ENCODE results near the gene TRIO.

The TRIO gene

DNA sequence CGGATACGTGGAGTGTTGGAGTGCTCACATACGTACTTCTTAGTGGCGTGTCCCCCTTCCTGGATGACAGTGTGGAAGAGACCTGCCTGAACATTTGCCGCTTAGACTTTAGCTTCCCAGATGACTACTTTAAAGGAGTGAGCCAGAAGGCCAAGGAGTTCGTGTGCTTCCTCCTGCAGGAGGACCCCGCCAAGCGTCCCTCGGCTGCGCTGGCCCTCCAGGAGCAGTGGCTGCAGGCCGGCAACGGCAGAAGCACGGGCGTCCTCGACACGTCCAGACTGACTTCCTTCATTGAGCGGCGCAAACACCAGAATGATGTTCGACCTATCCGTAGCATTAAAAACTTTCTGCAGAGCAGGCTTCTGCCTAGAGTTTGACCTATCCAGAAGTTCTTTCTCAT lies 364.9 kb downstream of the TRIO start:
- no peak overlapping the region for H3K9ac ChIP-seq (ENCODE audit: low read depth, low read length)
- ATAC-seq (ENCODE audit: insufficient read depth, low read depth) (no peak), DNase-seq (no peak)
- H3K4me2 ChIP-seq (ENCODE audit: insufficient read depth, low read length): no peak overlapping the region
- no peak overlapping the region for H2AFZ ChIP-seq (ENCODE audit: low read depth, low read length)
- no peak overlapping the region for H3K27ac ChIP-seq (ENCODE audit: low read length)
- no peaks in the 10 kb centered on the region for H3K9me3 ChIP-seq (ENCODE audit: insufficient read depth, low read length, severe bottlenecking)
- no peaks in the 10 kb centered on the region for H3K4me1 ChIP-seq (ENCODE audit: insufficient read depth, low read length)
- H3K79me2 ChIP-seq (ENCODE audit: insufficient read depth, low read length): no peaks in the 10 kb centered on the region
- no peaks in the 10 kb centered on the region for H3K27me3 ChIP-seq (ENCODE audit: insufficient read depth, low read length, poor library complexity)
- H4K20me1 ChIP-seq (ENCODE audit: insufficient read depth, low read length): no peaks in the 10 kb centered on the region
- no peak for TF ChIP-seq EZH2 (IDR thresholded peaks at IDR 0.05; ENCODE audit: borderline replicate concordance, low read depth, low read length, severe bottlenecking)
- no peaks in the 10 kb centered on the region for H3K36me3 ChIP-seq (ENCODE audit: insufficient read depth, low read length)
- no peak overlapping the region for H3K4me3 ChIP-seq (ENCODE audit: low read depth in 1 of 2, low read length in 2 of 2)

DNA sequence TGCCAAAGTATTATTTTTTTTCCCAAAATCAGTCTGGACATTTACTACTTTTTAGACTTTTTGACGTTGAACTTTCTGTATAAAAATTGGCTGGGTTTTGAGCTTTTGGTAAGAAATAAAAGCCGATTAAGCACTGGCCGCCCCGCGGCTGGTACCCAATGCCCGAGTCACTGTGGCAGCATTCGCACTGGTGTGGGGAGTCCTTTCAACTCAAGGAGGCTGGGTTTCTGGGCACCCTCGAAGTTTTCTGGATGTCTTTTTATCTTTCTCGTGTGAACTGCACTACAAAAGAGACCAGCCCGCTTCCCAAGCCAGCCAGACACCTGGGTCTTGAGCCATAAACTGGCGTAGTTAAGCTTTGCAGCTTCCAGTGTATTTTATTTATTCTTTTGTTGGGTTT lies 366.4 kb downstream of the TRIO start:
- Histone ChIP-seq H3K27me3 (ENCODE audit: insufficient read depth, low read length, poor library complexity) (no peaks in the 10 kb centered on the region), H3K79me2 (ENCODE audit: insufficient read depth, low read length) (no peaks in the 10 kb centered on the region), H2AFZ (ENCODE audit: low read depth, low read length) (no peak overlapping the region), H3K4me1 (ENCODE audit: insufficient read depth, low read length) (no peaks in the 10 kb centered on the region), H3K4me2 (ENCODE audit: insufficient read depth, low read length) (no peak overlapping the region), H3K9me3 (ENCODE audit: insufficient read depth, low read length, severe bottlenecking) (no peaks in the 10 kb centered on the region), H3K9ac (ENCODE audit: low read depth, low read length) (no peak overlapping the region), H3K36me3 (ENCODE audit: insufficient read depth, low read length) (no peaks in the 10 kb centered on the region), H4K20me1 (ENCODE audit: insufficient read depth, low read length) (no peaks in the 10 kb centered on the region), H3K27ac (ENCODE audit: low read length) (no peak overlapping the region), H3K4me3 (ENCODE audit: low read depth in 1 of 2, low read length in 2 of 2) (no peak overlapping the region)
- no peak for TF ChIP-seq EZH2 (IDR thresholded peaks at IDR 0.05; ENCODE audit: borderline replicate concordance, low read depth, low read length, severe bottlenecking)
- TF ChIP-seq, protein P1, sequence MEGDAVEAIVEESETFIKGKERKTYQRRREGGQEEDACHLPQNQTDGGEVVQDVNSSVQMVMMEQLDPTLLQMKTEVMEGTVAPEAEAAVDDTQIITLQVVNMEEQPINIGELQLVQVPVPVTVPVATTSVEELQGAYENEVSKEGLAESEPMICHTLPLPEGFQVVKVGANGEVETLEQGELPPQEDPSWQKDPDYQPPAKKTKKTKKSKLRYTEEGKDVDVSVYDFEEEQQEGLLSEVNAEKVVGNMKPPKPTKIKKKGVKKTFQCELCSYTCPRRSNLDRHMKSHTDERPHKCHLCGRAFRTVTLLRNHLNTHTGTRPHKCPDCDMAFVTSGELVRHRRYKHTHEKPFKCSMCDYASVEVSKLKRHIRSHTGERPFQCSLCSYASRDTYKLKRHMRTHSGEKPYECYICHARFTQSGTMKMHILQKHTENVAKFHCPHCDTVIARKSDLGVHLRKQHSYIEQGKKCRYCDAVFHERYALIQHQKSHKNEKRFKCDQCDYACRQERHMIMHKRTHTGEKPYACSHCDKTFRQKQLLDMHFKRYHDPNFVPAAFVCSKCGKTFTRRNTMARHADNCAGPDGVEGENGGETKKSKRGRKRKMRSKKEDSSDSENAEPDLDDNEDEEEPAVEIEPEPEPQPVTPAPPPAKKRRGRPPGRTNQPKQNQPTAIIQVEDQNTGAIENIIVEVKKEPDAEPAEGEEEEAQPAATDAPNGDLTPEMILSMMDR (IDR thresholded peaks at IDR 0.05; ENCODE audit: borderline replicate concordance, extremely low read depth, low read length, poor library complexity, severe bottlenecking): no peak
- DNase-seq (no peak), ATAC-seq (ENCODE audit: insufficient read depth, low read depth) (no peak)

DNA sequence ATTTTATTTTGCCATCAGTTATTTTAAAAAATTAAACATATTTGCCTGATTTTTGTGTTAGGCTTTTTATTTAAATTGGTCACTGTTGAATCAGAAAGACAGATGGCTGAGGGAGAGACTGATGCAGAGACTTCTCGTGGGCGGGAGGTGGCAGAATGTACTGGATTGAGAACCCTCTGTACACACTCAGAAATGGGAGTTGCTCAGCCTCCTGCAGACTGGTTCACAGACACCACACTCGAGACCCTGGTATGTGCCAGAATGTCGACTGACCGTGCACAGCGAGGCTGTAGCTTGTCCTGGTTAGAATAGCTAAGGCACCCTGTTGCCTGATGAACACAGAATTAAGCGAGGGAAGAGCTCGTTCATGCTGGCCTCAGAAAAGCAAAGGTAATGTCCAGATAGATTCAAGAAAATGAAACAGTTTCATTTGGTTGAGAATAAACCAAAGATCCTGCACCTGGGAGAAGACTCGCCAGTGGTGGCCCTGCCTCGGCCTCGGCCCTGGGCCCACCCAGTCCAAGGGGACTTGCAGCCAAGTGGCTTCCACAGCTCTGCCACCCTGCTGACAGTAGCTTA lies 367.1 kb downstream of the TRIO start:
- ATAC-seq (ENCODE audit: insufficient read depth, low read depth): no peak
- no peaks in the 10 kb centered on the region for H4K20me1 ChIP-seq (ENCODE audit: insufficient read depth, low read length)

DNA sequence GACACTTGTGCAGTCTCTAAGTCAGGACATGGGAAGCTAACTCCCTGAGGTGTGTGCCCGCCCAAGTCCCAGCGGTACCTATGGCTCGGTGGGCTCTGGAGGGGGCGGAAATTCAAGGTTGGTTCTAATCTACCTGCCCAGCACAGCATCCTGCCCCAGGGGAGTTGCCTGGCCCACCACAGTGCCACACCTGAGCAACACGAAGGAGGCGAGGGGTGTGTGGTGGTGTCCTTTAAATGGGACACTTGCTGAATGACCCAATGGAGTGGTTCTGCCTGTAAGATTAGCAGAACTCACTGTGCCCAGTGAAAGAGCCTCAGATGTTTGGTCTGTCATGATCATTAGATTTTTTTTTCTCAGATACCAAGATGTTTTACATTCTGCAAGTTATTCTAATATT lies 367.7 kb downstream of the TRIO start:
- DNase-seq: no peak
- Histone ChIP-seq H3K4me2 (ENCODE audit: insufficient read depth, low read length) (no peak overlapping the region), H3K4me1 (ENCODE audit: insufficient read depth, low read length) (no peaks in the 10 kb centered on the region), H3K27me3 (ENCODE audit: insufficient read depth, low read length, poor library complexity) (no peaks in the 10 kb centered on the region), H2AFZ (ENCODE audit: low read depth, low read length) (no peak overlapping the region), H3K4me3 (ENCODE audit: low read depth in 1 of 2, low read length in 2 of 2) (no peak overlapping the region), H3K9me3 (ENCODE audit: insufficient read depth, low read length, severe bottlenecking) (no peaks in the 10 kb centered on the region), H3K27ac (ENCODE audit: low read length) (no peak overlapping the region), H4K20me1 (ENCODE audit: insufficient read depth, low read length) (no peaks in the 10 kb centered on the region), H3K36me3 (ENCODE audit: insufficient read depth, low read length) (no peaks in the 10 kb centered on the region), H3K9ac (ENCODE audit: low read depth, low read length) (no peak overlapping the region), H3K79me2 (ENCODE audit: insufficient read depth, low read length) (no peaks in the 10 kb centered on the region)
- no peak for ATAC-seq (ENCODE audit: insufficient read depth, low read depth)
- TF ChIP-seq EZH2 (IDR thresholded peaks at IDR 0.05; ENCODE audit: borderline replicate concordance, low read depth, low read length, severe bottlenecking): no peak
- TF ChIP-seq, protein P1 (IDR thresholded peaks at IDR 0.05; ENCODE audit: borderline replicate concordance, extremely low read depth, low read length, poor library complexity, severe bottlenecking): no peak

More for the DNA sequence above, 367.1 kb downstream of the TRIO start:
- H3K4me1 ChIP-seq (ENCODE audit: insufficient read depth, low read length): no peaks in the 10 kb centered on the region
- H3K79me2 ChIP-seq (ENCODE audit: insufficient read depth, low read length): no peaks in the 10 kb centered on the region
- no peak for DNase-seq
- no peaks in the 10 kb centered on the region for H3K27me3 ChIP-seq (ENCODE audit: insufficient read depth, low read length, poor library complexity)
- no peaks in the 10 kb centered on the region for H3K9me3 ChIP-seq (ENCODE audit: insufficient read depth, low read length, severe bottlenecking)
- no peak overlapping the region for H2AFZ ChIP-seq (ENCODE audit: low read depth, low read length)
- no peak for TF ChIP-seq EZH2 (IDR thresholded peaks at IDR 0.05; ENCODE audit: borderline replicate concordance, low read depth, low read length, severe bottlenecking)
- TF ChIP-seq, protein P1 (IDR thresholded peaks at IDR 0.05; ENCODE audit: borderline replicate concordance, extremely low read depth, low read length, poor library complexity, severe bottlenecking): no peak
- no peak overlapping the region for H3K9ac ChIP-seq (ENCODE audit: low read depth, low read length)
- no peak overlapping the region for H3K27ac ChIP-seq (ENCODE audit: low read length)
- no peak overlapping the region for H3K4me3 ChIP-seq (ENCODE audit: low read depth in 1 of 2, low read length in 2 of 2)
- no peaks in the 10 kb centered on the region for H3K36me3 ChIP-seq (ENCODE audit: insufficient read depth, low read length)
- no peak overlapping the region for H3K4me2 ChIP-seq (ENCODE audit: insufficient read depth, low read length)
